GM19025 (cell line): ENCODE data around the gene HIBCH.
"Not testable (repeated sequence)": the region's sequence is repeated elsewhere in the genome, so short reads cannot be mapped to it uniquely, and the experiment has no call there.

Experiments used
- ATAC-seq: cut with Tn5 transposase; IDR thresholded peaks from one replicate; pipeline ENCODE4 v1.9.1; 2021; ENCODE audit warnings: mild to moderate bottlenecking, low read depth, moderate library complexity; ENCODE audit not compliant: unreplicated experiment

Gene HIBCH

GRCh38 chr2:190261851-190262250 lies 57.8 kb downstream of the HIBCH start:
- ATAC-seq, result no peak

GRCh38 chr2:190256087-190256486 lies 63.5 kb downstream of the HIBCH start:
- no peak for ATAC-seq

GRCh38 chr2:190255676-190256075 lies 64.0 kb downstream of the HIBCH start:
- no peak for ATAC-seq

GRCh38 chr2:190254063-190254850 lies 65.4 kb downstream of the HIBCH start:
- ATAC-seq, result no peak

GRCh38 chr2:190250421-190250820 lies 69.2 kb downstream of the HIBCH start:
- no peak for ATAC-seq

GRCh38 chr2:190235551-190236075 lies 84.0 kb downstream of the HIBCH start:
- ATAC-seq, result no peak

- no peak for ATAC-seq
Measured at GRCh38 chr2:190235101-190235500, 84.5 kb downstream of the HIBCH start.

GRCh38 chr2:190223989-190224388 lies 95.6 kb downstream of the HIBCH start:
- ATAC-seq, result not testable (repeated sequence)

- not testable (repeated sequence) for ATAC-seq
Measured at GRCh38 chr2:190222745-190223144, 96.9 kb downstream of the HIBCH start.

GRCh38 chr2:190221429-190221828 lies 98.2 kb downstream of the HIBCH start:
- no peak for ATAC-seq

- no peak for ATAC-seq
Measured at GRCh38 chr2:190219186-190219585, 100.4 kb downstream of the HIBCH start.

- no peak for ATAC-seq
Measured at GRCh38 chr2:190217616-190218015, 102.0 kb downstream of the HIBCH start.

- no peak for ATAC-seq
Measured at GRCh38 chr2:190216829-190217228, 102.8 kb downstream of the HIBCH start.

- ATAC-seq, result no peak
Measured at GRCh38 chr2:190215620-190216019, 104.0 kb downstream of the HIBCH start.

- no peak for ATAC-seq
Measured at GRCh38 chr2:190214426-190215194, 105.0 kb downstream of the HIBCH start.

GRCh38 chr2:190213441-190214335 lies 105.9 kb downstream of the HIBCH start:
- no peak for ATAC-seq

GRCh38 chr2:190210471-190210870 lies 109.2 kb downstream of the HIBCH start:
- no peak for ATAC-seq

- ATAC-seq, result no peak
Measured at GRCh38 chr2:190209559-190209958, 110.1 kb downstream of the HIBCH start.

GRCh38 chr2:190207930-190208329 lies 111.7 kb downstream of the HIBCH start:
- no peak for ATAC-seq

- ATAC-seq, result no peak
Measured at GRCh38 chr2:190205657-190206056, 114.0 kb downstream of the HIBCH start.

- ATAC-seq, result no peak
Measured at GRCh38 chr2:190202604-190203003, 117.0 kb downstream of the HIBCH start.
